ENCODE results near the gene SLC44A4. TPM values are rescaled to one million over a fixed set of nuclear protein-coding genes. Genes with fewer than 3 reads are reported as not detected.
"Not testable (repeated sequence)": the region's sequence is repeated elsewhere in the genome, so short reads cannot be mapped to it uniquely, and the experiment has no call there.

SLC44A4 gene
- total RNA-seq, 2 donors from 2014 or later = 7.3 to 19.2 TPM

GRCh38 chr6:31827286-31828079 is 51.3 kb downstream of the SLC44A4 start, which contains the start of gene HSPA1B:
TSS of gene HSPA1B (plus strand) at chr6:31827738. CDS start at chr6:31827951, 213 bp downstream.
- no peaks in the 10 kb centered on the region for H3K9me3 ChIP-seq
- TF ChIP-seq CTCF (IDR thresholded peaks at IDR 0.05) (peak in 2 of 7 experiments; percentile 5 to 11), POLR2A (IDR thresholded peaks at IDR 0.05) (peak; percentile 100)
- ATAC-seq = peak; percentile 89
- DNase-seq = peak; percentile 99 to 100 (median 100)
- intact Hi-C loops (cut with DNase I) = no loop called here
- H3K4me3 ChIP-seq = peak within 1 kb of the TSS; percentile 39 to 55
- no peaks in the 10 kb centered on the region for H3K27me3 ChIP-seq
- H3K27ac ChIP-seq = peak within 1 kb of the TSS; percentile 89 to 100 (median 97)
- no peaks in the 10 kb centered on the region for H3K36me3 ChIP-seq (replicated peaks in 1 of 2; ENCODE audit: insufficient read depth in 1 of 2, low read depth in 2 of 2)
- 0 to 1% methylated on average over 12 to 51 of the region's 56 CpGs for WGBS, 2 donors
- H3K4me1 ChIP-seq = peaks cover 59% of the 10 kb centered on the region

- ATAC-seq (peak; percentile 50), DNase-seq (peak; percentile 86 to 92 (median 90))
- peak; percentile 39 to 61 (median 47) for TF ChIP-seq POLR2A (IDR thresholded peaks at IDR 0.05)
- no peak for TF ChIP-seq CTCF (IDR thresholded peaks at IDR 0.05)
- intact Hi-C loops (cut with DNase I) = no loop called here
- 0% methylated on average over 13 of the region's 13 CpGs for WGBS, 2 donors
- Histone ChIP-seq H3K4me3 (no peak overlapping the region), H3K9me3 (no peaks in the 10 kb centered on the region), H3K36me3 (replicated peaks in 1 of 2; ENCODE audit: insufficient read depth in 1 of 2, low read depth in 2 of 2) (no peaks in the 10 kb centered on the region), H3K27me3 (no peaks in the 10 kb centered on the region), H3K27ac (peak overlapping the region; percentile 82 to 100 (median 97)), H3K4me1 (peaks cover 58% of the 10 kb centered on the region)
Measured at GRCh38 chr6:31826793-31827285, 52.0 kb downstream of the SLC44A4 start.

- DNase-seq (no peak), ATAC-seq (no peak)
- Histone ChIP-seq H3K4me1 (peaks cover 58% of the 10 kb centered on the region), H3K27ac (peak overlapping the region; percentile 82 to 100 (median 97)), H3K9me3 (no peaks in the 10 kb centered on the region), H3K36me3 (replicated peaks in 1 of 2; ENCODE audit: insufficient read depth in 1 of 2, low read depth in 2 of 2) (no peaks in the 10 kb centered on the region), H3K4me3 (no peak overlapping the region), H3K27me3 (no peaks in the 10 kb centered on the region)
- WGBS, 2 donors = 23 to 35% methylated on average over 4 of the region's 4 CpGs
- TF ChIP-seq CTCF (IDR thresholded peaks at IDR 0.05) (no peak), POLR2A (IDR thresholded peaks at IDR 0.05) (no peak)
- intact Hi-C loops (cut with DNase I) = no loop called here
Measured at GRCh38 chr6:31825553-31825952, 53.2 kb downstream of the SLC44A4 start.

GRCh38 chr6:31823592-31824196 is 55.1 kb downstream of the SLC44A4 start:
- H3K27me3 ChIP-seq; H3K9me3 ChIP-seq; H3K4me3 ChIP-seq; intact Hi-C loops (cut with DNase I); DNase-seq; H3K36me3 ChIP-seq (replicated peaks in 1 of 2; ENCODE audit: insufficient read depth in 1 of 2, low read depth in 2 of 2); ATAC-seq: not testable (repeated sequence)
- Histone ChIP-seq H3K4me1 (peaks cover 74% of the 10 kb centered on the region), H3K27ac (peak overlapping the region in 3 of 4 donors; percentile 96 to 100 (median 98))
- 73 to 90% methylated on average over 9 of the region's 9 CpGs for WGBS, 2 donors
